Gastrocnemius medialis (tissue), 4 donors: Measurements from ENCODE around the gene BCR.

ENCODE experiments used
- CTCF ChIP-seq, 5 experiments: fragments of 450-650 bp in 3 of 5; fragments of 200-600 bp in 2 of 5; sonication (generic) in 2 of 5; IDR thresholded peaks in 4 of 5; conservative IDR thresholded peaks in 1 of 5; 1 replicate in 4 of 5; 2 replicates in 1 of 5; pipeline ENCODE4 v1.5.1; 2016 to 2019; ENCODE audit warnings: antibody characterized with exemption in 5 of 5, mild to moderate bottlenecking in 3 of 5, moderate library complexity in 3 of 5
- POLR2A ChIP-seq, 2 donors: fragments of 450-650 bp; IDR thresholded peaks; one replicate each; pipeline ENCODE4 v1.6.1; 2017; ENCODE audit warnings: antibody characterized with exemption in 2 of 2, mild to moderate bottlenecking in 2 of 2, moderate library complexity in 2 of 2

DNA sequence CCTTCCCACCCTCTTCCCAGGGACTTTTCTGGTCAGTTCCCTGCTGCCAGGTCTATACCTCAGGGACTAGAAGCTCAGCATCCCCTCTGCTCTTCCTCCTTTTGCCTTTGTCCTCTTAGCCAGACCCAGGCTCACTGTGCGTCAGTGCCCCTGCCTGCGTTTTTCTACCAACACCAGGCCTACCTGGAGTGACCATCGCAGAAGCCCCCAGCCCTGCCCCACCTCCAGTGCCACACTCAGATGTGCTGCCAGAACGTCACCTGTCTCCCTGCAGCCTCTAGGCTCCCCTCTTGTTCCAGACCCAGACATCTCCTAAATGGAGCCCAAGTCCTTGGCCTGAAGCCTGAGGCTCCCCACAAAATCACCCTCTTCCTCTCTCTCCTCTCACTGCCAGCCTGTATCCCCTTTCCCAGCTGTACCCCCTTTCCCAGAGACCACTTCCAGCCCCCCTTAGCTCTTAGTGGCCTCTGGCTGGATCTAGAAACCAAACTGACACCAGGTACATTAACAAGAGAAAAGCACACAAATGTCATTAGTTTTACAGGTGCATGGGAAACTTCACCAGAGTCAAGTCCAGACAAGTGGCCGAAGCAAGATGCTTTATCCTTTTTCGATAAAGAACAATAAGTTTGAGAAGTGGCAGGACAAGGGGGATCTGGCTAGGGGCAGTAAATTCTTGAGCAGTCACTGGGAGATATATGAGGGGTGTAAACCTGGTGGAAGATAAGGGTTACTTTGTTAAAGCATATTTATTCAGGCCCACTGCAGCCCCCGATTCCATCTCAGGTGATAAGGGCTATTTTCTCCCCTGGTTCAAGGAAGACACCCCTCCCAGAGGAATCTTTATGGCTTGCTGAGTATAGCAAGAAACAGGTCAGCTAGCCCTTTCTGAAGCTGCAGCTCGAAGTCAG lies 61.5 kb downstream of the BCR start:
- TF ChIP-seq CTCF (IDR thresholded peaks at IDR 0.05 in 4 of 5, conservative IDR thresholded peaks at IDR 0.05 in 1 of 5) = no peak
- no peak for TF ChIP-seq POLR2A (IDR thresholded peaks at IDR 0.05)
